GM12872 (cell line): ENCODE data around the gene RAB25.

Source experiments
- TF ChIP-seq, protein P1 (sequence below): IDR thresholded peaks from 3 replicates; pipeline ENCODE4 v1.5.1; 2011; ENCODE audit warnings: low read depth, mild to moderate bottlenecking, low read length, moderate library complexity; ENCODE audit not compliant: insufficient read depth

The RAB25 gene

DNA sequence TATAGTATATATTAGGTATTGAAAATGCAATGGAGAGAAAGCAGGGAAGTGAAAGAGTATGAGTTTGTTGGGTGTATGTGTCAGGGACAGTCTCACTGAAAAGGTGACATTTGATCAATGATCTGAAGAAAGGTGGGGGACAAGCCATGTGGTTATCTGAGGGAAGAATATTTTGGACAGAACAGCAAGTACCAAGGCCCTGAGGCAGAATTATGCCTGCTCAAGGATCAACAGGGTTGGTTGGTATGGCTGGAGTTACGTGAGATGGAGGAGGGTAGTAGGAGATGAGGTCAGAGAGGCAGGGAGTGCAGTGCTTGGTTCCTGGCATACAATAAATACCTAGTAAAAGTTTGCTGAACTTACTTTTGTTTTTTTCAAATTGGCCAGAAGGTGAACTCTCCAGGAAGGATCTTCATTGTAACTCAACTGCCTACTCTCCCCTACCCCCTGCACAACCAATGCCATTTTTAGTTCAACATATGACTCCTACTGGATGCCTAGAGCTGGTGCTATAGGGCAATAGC is 4.6 kb upstream of the RAB25 start:
- TF ChIP-seq, protein P1, sequence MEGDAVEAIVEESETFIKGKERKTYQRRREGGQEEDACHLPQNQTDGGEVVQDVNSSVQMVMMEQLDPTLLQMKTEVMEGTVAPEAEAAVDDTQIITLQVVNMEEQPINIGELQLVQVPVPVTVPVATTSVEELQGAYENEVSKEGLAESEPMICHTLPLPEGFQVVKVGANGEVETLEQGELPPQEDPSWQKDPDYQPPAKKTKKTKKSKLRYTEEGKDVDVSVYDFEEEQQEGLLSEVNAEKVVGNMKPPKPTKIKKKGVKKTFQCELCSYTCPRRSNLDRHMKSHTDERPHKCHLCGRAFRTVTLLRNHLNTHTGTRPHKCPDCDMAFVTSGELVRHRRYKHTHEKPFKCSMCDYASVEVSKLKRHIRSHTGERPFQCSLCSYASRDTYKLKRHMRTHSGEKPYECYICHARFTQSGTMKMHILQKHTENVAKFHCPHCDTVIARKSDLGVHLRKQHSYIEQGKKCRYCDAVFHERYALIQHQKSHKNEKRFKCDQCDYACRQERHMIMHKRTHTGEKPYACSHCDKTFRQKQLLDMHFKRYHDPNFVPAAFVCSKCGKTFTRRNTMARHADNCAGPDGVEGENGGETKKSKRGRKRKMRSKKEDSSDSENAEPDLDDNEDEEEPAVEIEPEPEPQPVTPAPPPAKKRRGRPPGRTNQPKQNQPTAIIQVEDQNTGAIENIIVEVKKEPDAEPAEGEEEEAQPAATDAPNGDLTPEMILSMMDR = no peak

DNA sequence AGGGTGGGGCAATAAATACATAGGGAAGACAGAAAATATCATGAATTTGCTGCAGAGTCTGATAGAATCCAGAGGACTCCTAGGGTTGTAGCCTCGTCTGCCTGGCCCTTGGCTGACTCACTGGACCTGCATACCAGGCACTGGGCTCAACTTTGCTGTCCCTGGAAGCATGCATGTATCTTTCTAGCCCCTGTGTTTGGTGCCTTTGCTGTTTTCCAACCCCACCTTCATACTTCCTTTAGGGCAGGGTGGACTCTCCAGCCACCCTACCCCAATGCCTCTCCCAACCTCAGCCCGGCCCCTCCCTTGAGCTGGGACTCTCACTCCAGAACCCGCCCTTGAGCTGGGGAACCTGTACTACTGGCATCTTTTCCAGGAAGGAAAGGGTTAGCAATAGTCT is 1.2 kb downstream of the RAB25 start:
- TF ChIP-seq, protein P1 = no peak

DNA sequence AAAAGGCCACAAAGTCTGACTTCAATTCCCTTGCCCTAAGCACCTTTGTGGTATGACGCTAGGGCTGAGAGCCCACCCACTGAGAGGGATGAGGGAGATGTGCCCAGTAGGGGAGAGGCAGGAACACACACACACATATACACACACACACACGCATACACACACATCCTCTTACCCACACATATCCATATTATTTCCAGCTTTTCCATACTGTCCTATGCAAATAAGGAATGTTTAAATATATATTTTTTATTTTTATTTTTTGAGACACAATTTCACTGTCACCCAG is 3.0 kb downstream of the RAB25 start:
- TF ChIP-seq, protein P1 = no peak

GRCh38 chr1:156064615-156065014 is 3.7 kb downstream of the RAB25 start:
- TF ChIP-seq, protein P1 = no peak

DNA sequence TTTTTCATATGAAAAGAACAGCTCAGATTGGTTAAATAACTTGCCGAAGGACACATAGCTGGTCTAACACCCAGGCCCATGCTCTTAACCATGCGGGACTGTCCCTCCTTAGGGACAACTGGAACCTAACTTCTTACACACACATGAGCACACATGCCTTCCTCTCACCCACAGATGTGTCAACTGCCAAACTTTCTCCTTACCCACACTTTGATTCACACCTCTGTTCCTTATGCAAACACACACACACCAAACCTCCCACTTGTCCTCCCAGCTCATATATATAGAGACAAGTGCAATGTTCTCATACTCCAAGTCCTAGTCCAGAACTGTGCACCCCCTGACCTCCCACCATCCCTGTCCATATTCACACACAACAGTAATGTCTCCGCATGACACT is 4.3 kb downstream of the RAB25 start:
- TF ChIP-seq, protein P1 = no peak

- TF ChIP-seq, protein P1 = no peak
These were observed 4.9 kb downstream of the RAB25 start for GRCh38 chr1:156065871-156066270.

GRCh38 chr1:156067262-156067661 is 6.3 kb downstream of the RAB25 start:
- TF ChIP-seq, protein P1 = no peak
